Smooth muscle cell of the brain vasculature (primary cell): Measurements from ENCODE around the gene DDAH2.

Experiments
- DNase-seq: peaks from one replicate; pipeline ENCODE4 v3.0.0-alpha.2; 2012; ENCODE audit warnings: low read depth, low spot score

The DDAH2 gene, protein sequence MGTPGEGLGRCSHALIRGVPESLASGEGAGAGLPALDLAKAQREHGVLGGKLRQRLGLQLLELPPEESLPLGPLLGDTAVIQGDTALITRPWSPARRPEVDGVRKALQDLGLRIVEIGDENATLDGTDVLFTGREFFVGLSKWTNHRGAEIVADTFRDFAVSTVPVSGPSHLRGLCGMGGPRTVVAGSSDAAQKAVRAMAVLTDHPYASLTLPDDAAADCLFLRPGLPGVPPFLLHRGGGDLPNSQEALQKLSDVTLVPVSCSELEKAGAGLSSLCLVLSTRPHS

DNA sequence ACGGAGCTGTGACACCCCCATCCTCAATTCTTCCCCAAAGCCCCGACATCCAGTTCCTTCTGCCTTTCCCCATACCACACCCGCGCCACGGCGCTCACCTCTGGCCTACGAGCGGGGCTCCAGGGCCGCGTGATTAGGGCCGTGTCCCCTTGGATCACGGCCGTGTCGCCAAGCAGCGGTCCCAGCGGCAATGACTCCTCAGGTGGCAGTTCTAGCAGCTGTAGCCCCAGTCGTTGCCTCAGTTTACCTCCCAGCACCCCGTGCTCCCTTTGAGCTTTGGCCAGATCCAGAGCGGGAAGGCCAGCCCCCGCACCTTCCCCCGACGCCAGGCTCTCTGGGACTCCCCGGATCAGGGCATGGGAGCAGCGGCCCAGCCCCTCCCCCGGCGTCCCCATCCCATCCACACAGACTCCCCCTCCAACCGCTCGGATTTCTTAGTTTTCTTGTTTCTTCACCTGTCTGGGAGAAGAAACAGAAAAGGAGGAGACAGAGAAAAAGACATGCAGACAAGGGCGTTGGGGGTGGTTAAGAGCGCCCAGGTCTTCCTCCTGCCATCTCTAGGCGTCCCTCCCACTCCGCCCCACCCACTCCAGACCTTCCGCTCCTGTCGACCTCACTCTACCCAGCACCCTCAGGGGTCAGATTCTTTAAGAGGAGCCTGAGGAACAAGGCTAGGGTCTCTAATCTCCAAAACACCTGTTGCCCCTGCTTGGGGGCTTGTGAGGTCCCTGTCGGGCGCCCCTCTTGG lies at the start of gene DDAH2:
DDAH2 (minus strand) TSS at position 533 of the 748 bp plus-strand sequence; CDS start at position 395, 138 bp downstream.
- DNase-seq: no peak

DNA sequence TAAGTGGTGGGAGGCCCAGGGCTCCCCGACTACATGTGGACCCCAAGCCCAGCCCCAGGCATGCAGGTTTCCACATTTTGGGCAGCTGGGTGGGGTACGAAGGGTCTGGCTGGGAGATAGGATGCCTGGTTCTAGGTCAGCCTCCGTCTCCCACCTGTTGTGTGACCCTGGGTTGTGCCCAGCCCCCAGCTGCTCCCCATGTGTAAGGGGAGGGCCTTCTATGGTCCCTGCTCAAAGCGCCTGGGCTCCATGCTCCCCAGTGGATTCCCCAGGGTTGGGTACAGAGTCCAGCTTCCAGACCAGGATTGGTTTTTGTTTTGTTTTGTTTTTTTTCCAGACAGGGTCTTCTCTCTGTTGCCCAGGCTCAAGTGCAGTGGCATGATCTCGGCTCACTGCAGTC lies 49.1 kb upstream of the DDAH2 start:
- DNase-seq: no peak

DNA sequence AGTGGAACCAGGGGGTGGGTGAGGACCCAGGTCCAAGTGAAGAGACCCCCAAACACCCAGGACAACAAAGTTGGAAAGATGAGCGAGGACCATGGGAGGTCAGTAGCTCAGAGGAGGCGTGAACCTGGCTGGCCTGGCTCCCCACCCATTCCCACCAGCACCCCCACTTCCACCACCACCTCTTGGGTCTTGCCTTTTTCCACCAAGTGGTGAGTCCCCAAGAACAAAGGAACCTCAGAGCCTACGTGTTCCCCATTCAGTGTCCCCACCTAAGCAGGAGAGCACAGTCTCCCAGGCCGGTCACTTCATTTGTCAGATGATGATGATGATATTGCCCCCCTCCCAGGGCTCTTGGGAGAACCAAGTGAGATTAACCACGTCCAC lies 48.6 kb upstream of the DDAH2 start:
- no peak for DNase-seq

DNA sequence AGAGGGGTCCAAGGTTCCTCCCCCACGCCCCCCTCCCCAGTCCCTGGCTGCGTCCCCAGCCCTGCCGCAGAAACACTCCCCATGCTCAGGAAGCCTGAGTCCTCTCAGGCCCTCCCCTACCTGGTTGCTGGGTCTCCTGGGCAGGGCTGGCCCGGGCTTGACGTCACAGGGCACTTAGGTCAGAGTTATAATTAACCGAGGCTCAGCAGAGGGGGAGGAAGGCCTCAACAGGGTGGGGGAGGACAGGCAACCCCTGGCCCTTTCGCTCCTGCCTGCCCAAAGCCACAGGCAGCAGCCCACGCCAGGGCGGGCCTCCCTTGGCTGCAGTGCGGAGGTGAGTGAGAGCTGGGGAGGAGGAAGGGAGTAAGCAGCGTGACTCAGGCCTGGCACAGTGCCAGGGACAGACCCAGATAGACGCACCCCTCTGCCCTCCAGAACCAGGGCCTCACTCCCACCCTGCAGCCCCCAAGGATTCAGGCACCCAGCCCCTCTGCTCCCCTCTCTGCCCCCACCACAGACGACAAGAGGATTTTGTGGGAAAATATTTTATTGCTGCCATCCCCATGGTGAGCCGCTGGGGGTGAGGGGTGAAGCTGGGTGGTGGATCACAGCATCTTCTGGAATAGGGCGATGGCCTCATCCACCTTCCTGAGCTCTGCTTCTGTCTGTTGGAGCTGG lies 48.0 kb upstream of the DDAH2 start, which contains the start of gene VWA7:
VWA7 (minus strand) TSS at position 340 of the 678 bp plus-strand sequence. CDS start 549 bp downstream, outside the sequence.
- DNase-seq: no peak

DNA sequence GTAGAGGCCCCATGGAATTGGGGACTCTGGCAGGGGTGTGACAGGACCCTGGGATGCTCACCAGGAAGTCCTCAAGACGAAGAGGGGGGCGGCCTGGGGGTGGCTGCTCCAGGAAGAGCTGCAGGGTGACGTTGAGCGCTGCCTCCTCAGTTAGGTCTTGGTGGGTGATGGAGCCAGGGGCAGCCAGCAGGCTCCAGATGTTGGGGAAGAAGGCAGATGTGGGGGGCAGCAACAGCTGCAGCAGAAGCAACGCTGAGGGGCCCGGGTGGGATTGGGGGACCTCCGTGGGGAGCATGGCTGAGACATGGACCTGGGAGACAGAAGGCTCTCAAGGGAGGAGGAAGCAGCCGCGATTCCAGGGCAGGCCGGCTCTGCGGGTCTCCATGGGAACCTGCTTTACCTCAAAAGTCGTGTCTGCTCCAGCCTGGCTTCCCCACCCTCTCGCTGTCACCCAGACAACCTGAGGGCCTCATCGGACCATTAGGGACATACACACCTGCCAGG lies 47.4 kb upstream of the DDAH2 start:
- no peak for DNase-seq

DNA sequence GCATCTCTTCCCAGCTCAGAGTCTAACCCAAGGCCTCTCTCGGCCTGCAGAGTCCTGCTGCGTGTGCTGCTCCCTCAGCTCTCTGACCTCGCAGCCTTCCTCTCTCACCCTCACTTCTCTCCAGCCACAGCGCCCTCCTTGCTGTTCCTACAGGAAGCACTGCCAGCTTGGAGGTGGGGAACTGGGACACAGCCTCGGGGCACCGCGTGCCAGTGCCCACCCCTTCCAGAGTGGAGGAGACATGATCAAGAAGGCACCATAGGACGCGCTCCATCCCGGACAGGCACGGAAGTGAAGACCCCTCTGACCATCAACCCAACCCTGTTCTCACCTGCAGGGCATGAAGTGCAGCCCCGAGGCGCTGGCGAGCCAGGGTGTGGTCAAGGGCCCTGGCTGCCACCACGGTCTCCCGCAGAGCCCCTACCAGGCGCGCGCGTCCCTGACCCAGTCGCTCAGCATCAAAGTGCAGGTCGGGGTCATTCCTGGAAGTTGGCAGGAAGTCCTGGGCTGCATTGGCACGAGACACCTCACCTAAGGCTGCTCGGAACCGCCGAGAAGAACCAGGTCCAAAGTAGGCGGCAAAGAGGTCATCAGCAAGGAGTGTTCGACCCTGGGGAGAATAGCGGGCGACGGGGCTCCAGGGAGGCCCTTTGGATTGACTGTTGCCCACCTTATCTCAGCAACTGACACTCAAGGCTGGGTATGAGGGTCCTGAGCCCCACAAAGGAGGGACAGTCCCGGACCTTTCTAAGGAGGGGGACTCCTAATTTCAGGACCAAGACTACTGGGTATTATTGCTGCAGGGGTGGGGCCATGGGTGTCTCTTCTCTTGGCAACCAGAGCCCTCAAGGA lies 46.8 kb upstream of the DDAH2 start:
- DNase-seq: no peak

DNA sequence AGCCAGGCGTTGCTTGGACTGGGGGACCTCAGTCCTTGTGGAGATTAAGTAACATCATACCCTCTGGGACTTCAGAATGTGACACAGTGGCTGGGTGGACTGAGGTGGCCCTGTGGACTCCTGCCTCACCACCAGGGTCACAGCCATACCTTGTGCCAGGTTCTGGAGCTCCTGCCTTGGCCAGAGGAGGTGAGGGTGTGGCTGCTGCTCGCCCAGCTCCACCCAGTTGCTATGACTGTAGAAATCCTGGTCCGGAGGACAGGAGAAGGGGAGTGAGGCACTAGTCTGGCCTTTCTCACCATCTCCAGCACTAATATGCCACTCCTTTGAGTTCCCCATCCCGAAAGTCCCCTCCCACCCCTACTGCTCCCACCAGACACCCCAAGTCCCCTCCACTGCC lies 46.1 kb upstream of the DDAH2 start:
- no peak for DNase-seq

DNA sequence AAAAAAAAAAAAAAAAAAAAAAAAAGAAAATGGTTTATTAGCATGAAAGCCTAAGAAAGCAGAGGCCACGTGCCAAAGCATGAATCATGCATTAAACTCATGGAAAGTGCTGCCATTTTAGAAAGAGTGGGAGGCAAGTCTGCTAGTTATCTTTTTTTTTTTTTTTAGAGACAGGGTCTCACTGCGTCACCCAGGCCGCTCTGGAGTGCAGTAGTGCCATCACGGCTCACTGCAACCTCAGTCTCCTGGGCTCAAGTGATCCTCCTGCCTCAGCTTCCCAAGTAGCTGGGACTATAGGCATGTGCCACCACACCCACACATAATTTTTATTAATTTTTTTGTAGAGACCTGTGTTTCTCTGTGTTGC lies 42.9 kb upstream of the DDAH2 start:
- DNase-seq: no peak

DNA sequence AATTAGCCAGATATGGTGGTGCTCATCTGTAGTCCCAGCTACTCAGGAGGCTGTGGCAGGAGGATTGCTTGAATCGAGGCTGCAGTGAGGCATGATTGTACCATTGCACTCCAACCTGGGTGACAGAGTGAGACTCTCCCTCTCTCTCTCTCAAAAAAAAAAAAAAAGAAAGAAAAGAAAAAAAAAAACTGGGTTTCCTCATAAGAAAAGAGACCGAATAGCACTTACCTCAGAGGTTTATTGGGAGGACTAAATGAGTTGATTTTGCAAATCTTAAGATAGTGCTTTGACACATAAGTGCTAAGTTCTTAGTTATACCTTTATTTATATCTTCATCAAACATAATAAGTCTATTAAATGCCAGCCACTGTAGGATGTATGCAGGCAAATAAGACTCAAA lies 41.8 kb upstream of the DDAH2 start:
- DNase-seq: no peak

DNA sequence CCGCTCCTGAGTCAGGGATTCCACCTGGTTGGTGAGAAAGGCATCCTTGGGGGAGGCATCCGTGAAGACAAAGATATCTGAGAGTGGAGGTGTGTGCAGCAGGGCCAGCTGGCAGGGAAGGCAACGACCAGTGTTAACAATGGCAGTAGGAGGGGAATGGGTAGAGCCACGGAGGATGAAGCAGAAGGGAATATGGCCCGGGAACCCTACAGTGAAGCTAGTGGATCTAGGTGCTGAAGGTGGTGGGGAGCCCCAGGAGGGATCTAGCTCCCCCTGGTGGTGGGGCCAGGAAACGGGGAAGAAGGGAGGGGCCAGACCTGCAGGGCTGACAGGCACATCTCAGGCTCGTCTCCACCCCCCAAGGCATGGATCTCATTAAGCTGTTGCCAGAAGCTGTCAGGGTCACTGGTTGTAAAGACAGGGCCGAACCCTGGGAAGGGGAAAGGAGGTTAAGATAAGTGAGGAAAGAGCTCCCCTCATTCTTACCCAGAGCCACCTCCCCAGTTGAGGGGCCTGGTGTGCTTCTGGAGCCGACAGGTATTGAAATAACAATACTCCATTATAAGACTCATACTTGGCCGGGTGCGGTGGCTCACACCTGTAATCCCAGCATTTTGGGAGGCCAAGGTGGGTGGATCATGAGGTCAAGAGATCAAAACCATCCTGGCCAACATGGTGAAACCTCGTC lies 40.7 kb upstream of the DDAH2 start:
- DNase-seq: no peak

DNA sequence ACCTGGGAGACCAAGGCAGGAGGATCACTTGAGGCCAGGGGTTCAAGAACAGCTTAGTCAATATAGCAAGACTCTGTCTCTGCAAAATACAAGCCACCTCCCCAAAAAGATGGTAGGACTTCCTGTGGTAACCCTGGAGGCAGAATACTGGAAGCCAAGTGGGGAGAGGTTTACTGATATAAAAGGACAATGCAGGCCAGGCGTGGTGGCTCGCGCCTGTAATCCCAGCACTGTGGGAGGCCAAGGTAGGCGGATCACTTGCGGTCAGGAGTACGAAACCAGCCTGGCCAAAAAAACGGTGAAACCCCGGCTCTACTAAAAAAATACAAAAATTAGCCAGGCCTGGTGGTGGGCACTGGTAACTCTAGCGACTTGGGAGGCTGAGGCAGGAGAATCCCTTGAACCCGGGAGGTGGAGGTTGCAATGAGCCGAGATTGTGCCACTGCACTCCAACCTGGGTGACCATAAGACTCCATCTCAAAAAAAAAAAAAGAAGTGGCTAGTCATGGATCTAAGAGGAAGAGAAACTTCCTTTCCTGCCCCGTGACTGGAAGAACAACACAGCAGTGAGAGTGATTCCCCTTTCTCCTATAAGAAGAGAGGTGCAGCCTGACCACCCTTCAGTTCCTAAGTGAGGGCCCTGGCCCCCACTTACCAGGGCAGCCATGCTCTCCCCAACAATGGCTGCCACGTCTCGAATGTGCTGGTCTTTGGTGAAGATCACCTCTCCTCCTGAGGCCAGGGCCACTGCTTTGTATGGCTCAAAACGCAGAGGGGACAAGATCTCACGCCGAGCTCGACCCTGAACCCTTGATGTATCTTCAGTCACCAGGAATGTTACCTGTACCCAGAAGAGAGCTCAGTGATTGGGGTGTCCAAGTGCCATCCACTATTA lies 39.5 kb upstream of the DDAH2 start:
- DNase-seq: no peak

DNA sequence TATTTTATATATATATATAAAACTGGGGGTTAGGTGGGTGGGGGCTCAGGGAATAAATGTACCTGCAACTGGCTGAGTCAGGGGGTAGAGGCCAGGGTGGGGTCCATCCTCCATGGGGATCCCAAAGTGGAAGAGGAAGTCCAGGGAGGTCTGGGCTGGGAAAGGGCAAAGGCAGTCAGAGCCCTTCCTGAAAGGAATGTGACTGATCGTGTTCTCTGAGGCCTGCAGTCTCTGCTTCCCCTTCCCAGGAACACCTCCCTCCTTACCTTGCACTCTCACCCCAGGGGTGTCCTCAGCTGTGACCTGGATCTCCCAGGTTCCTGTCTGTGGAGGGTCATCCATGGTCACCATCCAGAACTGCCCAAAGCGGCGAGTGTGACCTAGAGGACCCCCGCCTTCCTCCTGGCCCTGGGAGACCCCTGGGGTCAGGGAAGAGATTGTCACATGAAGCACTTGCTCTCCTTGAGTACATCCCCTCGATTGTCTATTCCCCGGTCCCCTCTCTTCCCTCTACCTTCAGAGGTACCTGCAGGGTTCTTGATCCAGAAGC lies 38.1 kb upstream of the DDAH2 start:
- no peak for DNase-seq

DNA sequence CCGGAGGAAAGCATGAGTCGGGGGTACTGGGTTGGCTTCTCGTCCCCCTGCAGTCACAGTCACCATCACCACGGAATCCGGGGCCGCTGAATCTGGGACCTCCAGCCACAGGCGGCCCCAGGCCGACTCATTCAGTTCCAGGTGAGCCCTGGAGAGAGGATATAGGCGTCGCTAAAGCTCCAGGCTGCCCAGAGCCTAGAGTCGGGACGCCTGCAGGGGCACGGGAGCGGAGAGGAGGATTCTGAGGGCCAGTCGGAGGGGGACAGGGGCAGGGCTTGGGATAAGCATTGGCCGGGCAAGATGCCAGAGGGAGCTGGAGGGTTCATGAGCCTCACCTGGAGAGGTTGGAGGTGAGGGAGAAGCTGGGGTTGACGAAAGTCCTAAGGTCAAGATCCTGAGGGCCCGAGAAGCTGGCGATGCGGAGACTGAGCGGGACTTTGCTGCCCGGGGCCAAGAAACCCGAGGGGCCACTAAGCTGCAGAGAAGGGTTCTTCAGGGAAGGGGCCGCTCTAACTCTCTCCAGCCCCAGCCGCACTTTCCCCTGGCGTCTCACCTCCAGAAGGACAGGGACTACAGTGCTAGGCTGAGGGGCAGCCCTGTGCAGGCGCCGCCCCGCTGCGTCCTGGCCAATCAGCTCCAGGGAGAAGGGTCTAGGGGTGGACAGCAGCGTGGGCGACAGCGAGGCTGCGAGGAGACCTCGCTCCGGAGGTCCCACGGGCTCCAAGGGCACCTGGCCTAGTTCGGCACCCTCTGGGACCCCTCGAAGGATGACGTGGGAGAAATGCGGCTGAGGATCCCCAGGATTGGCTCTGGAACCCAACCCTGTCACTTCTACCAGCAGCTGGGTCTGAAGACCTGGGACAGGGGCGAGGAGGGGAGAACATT lies 37.1 kb upstream of the DDAH2 start:
- DNase-seq: no peak

DNA sequence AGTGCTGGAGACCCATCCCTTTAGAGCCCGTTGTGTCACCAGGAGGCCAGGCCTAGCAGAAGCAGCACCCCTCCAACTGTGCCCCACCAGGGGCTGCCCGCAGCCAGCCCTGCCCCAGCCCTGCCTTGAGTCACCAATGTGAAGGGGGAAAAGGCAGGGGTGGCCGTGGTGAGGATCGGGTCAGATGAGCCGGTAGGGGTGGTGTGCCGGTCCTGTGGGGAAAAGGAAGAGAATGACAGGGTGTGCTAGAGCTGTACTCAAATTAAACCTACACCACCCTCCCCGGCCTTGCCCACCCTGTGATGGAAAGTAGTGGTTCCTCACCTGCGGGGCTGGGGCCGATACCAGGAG lies 36.4 kb upstream of the DDAH2 start:
- DNase-seq: no peak

DNA sequence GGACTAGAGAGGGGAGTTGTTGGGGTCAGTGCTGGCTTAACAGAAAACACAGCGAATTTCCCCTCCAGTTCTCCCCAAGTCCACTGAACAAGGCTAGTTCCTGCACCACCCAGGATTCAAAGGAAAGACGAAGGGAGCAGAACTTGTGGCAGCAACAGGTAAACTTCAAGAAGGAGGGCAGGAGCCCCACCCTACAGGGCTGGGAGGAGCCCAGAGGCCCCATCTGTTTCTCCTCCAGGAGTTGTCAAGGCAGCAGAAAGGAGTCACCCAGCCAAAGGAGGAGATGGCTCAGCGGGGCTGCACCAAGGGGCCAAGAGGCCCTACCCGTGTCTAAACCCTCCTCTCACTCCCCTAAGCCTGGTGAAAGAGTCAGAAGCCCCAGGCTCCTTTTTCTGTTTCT lies 35.1 kb upstream of the DDAH2 start:
- DNase-seq: no peak

DNA sequence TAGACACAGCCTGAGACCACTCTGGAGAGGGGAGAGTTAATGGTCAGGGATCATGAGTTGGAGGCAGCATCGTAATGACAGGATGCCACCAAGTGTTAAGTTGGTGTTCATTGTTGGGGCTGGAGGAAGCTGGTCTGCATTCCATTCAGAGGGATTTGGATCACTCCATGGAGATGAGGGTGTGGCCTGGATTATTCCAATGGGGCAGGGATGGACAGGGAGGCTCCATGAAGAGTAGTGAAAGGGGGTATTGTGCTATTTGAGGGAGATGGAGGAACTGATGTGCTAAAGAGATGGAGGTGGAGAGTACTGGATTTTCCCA lies 34.5 kb upstream of the DDAH2 start:
- DNase-seq: no peak

DNA sequence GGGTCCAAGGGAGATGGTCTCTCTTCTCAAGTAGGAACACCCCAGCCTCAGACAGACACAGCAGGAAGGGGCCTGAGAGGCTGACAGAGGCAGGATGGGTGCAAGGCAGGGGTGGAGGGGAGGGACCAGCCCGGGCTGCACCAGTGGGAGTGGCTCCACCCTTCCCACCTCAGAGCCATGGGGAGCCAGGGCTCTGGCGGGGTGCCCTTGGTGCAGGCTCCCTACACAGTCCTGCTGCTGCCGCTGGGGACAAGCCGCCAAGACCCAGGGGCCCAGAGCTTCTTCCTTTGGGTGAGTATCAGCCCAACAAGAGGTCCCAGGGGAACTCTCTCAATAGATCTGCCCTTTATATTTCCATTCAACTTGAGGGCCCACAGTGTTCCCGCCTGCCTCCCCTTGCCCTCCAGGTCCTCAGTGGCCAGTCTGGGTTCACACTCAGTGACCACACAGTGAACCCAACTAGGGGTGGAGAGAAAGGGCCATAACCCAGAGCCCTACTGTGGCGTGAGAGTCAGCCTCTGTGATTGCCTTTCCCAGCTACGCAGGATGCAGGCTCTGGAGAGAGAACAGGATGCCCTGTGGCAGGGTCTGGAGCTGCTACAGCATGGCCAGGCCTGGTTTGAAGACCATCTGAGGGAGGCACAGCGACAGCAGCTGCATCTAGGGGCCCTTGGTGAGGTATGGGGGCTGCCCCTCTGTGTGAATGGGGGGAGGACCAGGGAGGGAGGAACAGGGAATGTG lies 33.9 kb upstream of the DDAH2 start:
- DNase-seq: no peak

DNA sequence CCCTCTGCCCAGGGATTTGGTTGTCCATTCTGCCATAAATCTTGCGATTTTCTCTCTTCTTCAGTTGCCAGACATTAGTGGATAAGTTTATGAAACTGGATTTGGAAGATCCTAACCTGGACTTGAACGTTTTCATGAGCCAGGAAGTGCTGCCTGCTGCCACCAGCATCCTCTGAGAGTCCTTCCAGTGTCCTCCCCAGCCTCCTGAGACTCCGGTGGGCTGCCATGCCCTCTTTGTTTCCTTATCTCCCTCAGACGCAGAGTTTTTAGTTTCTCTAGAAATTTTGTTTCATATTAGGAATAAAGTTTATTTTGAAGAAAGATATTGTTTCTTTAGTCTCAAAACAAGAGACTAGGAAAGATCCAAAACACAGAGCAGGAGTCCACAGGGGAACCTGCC lies 33.3 kb upstream of the DDAH2 start, which contains the start of gene SAPCD1:
SAPCD1 (plus strand) TSS at position 301 of the 400 bp plus-strand sequence. CDS start 399 bp downstream, outside the sequence.
- no peak for DNase-seq
